Activated T-helper 9 cell treated with anti-CD3 and anti-CD28 coated beads, Interleukin-2, amount 50 U/mL, for 16 hours (primary cell): Measurements from ENCODE around the gene STRN3.

ENCODE experiments used
- DNase-seq: peaks from one replicate; pipeline ENCODE4 v3.0.0-alpha.2; 2020; ENCODE audit warnings: low read depth

The STRN3 gene

DNA sequence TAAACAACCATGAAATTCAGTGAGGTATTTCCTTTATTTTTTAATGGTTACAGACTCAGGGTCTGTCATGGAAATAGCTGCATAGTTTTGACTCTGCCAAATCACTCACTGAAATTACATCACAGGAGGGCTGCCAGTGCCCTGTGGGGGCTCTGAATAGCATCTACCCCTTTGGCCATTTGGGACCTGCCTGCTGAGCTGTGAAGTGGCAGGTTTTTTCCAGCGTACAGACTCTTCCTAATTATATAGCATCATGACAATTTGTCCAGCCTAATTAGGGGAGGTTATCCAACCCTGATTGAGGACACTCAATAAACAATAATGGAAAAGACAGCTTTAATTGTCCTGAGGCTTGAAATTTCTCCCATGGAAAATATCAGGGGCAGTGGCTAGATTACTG, 153.6 kb downstream of the STRN3 start:
- DNase-seq: no peak

DNA sequence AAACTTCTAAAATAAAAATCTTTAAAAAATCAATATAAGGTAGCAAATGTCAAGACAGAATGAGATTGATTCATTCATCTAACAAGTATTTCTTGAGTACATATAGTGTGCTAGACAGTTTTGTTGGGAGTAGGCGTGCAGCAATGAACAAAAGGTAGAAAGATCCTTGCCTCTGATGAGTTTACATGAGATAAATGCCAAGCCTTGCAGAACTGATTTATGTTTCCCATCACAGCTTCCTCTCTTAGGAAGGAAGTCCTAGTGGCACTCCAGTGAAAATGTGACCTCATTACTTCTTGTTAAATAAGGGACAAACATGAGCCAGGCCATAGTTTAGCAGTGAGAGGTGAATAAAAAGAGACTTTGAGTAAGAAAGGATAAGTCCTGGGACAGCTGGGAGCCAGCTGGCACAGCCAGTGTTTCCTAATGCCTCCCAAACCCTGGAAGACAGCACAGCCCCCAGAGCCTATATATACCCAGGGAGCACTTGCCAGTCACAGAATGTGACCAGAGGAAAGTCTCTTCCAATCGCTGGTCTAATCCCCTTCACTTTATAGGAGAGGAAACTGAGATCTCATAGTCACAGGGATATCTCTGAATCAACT, 156.5 kb downstream of the STRN3 start:
- DNase-seq: no peak

DNA sequence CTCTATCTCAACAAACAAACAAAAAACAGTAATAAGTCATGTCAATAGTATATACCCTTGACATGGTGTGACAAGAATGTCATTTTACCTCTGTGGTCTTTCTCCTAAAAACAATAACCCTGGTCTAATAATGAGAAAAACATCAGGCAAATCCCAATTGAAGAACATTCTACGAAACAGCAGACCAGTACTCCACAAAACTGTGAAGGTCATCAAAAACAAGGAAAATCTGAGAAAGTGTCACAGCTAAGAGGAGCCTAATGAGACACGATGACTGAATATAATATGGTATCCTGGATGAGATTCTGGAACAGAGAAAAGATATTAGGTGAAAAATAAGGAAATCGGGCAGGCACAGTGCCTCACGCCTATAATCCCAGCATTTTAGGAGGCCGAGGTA, 157.4 kb downstream of the STRN3 start:
- no peak for DNase-seq

DNA sequence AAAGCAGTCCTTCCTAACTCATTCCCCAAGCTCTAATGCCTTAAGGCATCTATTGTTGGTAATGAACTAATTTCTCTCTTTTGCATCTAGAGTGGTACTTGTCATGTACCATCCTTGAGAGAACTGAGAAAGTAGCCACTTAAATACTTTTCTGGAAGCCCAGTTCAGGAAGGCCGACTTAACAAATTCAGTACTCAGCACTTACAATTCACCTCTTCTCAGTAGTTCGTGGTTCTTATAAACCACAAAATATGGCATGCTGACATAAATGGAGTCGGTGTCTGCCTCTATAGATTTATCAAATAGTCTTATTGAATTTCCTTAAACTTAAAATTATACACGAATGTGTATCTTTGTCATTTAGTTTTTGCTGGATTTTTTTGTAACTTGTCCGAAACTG, 161.2 kb downstream of the STRN3 start:
- no peak for DNase-seq

DNA sequence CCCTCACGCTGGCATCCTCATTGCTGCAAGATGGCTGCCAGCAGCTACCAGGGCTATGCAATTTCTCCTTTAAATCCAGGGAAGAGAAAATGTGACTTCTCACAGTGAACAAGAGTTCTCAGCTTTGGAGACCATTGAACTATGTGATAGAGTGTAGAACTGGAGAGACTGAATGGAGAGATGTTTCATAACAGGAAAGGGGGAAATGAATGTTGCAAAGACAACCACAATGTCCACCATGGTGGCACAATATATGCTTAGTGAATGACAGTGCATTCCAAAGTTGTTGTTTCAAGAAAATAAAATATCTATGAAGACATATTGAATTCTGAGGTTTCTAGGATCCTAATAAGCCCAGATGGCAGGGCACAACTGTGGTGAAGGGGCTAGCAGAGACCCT, 165.0 kb downstream of the STRN3 start:
- DNase-seq: no peak

DNA sequence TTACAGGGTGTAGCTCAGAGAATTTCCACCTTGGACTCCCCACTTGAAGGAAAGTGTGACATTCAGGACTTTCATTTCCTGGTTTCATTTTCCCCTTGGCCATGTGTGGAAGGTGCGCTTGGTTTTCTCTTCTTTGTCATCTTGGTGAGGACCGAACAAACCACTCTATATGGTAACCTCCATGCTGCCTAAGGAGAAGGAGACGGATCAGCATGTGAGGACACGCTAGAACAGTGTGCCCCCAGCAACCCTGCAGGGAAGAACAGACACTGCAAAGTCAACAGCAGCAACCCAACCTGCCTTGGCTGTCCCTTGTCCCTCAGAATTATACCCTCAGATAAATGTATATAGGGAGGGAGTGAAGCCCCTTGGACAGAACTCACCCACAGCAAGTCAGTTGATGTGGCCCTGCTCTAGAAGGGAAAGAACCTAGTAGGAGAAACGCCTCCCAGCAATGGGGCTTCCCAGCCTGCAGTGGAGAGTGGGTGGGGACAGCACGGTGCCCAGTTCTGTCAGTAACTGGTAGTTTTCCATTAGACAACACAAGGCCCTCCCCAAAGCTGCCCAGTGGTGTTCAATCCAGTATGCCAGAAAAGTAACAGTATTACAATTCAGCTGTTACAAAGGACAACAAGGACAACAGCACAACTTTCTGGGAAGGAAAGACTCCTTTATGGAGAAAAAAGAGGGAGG, 170.7 kb downstream of the STRN3 start:
- no peak for DNase-seq

DNA sequence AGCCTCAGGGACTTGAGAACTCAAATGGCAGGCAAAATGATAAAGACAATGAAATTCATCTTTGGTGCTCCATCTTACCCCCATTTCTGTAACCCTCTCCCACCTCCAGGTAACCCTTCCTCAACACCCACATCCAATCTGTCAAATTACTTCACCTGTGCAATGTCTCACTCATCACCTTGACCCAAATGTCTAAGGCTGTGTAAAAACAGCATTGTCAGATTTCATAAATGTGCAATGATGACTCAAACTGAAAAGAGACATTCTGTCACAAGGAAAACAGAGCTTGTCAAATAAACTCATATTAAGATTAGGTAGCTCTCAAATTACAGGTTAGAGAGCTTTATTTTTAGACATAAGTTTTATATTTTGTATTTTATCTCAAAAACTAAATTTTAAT, 171.7 kb downstream of the STRN3 start:
- DNase-seq: no peak

DNA sequence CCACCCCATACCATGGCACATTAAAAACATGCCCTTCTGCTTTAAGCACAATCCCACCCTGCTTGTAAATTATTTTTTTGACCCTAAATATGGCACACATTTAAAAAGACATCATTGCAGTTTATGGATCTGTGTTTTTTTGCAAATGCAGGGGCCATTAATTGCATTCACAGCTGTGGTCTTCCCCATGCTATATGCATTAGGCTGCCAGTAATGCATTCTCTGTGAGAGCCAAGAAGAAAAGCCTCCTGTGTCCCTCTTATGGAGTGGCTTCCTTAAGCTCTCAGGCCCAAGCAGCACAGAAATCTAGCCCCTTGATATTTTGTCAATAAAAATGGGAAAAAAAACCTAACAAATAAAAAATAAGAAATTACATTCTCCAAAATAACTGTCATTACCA, 172.2 kb downstream of the STRN3 start:
- no peak for DNase-seq

DNA sequence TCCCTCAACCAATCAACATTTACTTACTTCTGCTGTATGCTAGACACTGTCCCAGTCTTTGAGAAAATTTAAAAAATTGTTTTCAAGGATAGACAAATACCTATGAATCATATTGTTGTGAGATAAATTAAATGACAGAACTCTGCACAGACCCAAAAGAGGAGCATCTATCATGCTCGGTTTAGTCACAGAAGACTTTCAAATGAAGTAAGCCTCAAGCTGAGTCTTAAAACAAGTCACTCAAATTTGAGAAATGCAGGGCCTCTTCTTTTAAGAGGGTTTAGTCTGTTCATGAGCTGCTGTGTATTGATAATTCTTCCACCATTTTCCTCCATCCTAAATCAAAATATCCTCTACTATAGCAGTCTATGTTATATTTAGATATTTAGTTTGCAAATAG, 176.2 kb downstream of the STRN3 start:
- no peak for DNase-seq

DNA sequence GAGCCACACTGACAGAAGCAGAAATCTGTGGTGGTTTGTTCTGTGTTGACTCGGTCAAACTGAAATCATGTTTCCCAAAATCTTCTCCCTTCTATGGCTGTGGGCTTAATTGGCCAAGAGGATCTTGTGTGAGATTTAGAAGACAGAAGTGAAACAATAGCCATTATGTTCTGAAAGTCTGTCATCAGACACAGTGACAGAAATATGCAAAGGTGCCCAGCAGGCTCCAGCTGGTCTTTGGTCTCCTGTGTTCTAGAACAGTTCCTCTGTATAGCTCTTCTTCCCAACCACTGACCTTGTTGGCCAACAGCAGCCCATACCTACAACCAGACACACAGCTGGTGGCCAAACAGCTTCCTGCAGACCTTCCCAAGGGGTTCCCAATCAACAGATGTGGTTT, 176.8 kb downstream of the STRN3 start:
- no peak for DNase-seq

DNA sequence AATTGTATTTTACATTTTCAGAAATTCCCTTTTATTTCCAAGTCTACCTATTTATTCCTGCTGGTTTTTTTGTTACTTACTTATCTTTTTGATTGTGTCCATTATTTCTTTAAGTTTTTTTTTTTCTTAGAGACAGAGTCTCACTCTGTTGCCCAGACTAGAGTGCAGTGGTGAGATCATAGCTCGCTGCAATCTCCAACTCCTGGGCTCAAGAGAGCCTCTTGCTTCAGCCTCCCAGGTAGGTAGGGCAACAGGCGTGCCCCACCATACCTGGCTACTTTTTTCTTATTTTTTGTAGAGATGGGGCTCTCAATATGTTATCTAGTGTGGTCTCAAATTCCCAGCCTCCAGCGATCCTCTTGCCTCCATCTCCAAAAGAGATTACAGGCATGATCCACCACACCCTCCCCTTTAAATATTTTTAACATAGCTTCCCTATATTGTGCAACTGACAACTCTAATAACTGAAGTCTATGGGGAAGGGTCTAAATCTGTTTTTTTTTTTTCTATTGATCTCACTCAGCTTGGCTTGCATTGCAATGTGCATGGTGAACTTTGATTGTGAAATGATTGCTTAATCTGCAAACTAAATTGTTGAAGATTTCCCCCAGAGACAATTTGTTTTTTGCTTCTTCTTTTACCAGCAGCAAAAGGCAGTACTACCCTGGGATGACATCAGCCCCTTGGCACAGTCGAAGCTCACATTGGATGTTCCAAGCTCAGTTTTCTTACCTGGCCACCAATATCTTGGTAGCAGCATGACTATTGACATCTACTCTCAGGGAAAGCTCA, 177.5 kb downstream of the STRN3 start:
- no peak for DNase-seq
